OCI-LY7 (cell line): Measurements from ENCODE around the gene INSIG1.

Source experiments
- EZH2phosphoT487 ChIP-seq: fragments of 200-600 bp; sonication (generic); IDR thresholded peaks from 2 replicates; pipeline ENCODE4 v1.6.1; 2018; ENCODE audit warnings: low read depth, borderline replicate concordance, mild to moderate bottlenecking, mixed run types, antibody characterized with exemption, low read length, moderate library complexity, mixed read lengths
- TF ChIP-seq, protein P1 (sequence below): fragments of 200-600 bp; sonication (generic); conservative IDR thresholded peaks from 2 replicates; pipeline ENCODE4 v1.5.1; 2014; ENCODE audit warnings: mild to moderate bottlenecking, antibody characterized with exemption, low read length, moderate library complexity, mixed read lengths

GRCh38 chr7:155326385-155326784 lies 28.7 kb downstream of the INSIG1 start:
- TF ChIP-seq, protein P1, sequence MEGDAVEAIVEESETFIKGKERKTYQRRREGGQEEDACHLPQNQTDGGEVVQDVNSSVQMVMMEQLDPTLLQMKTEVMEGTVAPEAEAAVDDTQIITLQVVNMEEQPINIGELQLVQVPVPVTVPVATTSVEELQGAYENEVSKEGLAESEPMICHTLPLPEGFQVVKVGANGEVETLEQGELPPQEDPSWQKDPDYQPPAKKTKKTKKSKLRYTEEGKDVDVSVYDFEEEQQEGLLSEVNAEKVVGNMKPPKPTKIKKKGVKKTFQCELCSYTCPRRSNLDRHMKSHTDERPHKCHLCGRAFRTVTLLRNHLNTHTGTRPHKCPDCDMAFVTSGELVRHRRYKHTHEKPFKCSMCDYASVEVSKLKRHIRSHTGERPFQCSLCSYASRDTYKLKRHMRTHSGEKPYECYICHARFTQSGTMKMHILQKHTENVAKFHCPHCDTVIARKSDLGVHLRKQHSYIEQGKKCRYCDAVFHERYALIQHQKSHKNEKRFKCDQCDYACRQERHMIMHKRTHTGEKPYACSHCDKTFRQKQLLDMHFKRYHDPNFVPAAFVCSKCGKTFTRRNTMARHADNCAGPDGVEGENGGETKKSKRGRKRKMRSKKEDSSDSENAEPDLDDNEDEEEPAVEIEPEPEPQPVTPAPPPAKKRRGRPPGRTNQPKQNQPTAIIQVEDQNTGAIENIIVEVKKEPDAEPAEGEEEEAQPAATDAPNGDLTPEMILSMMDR: no peak
- TF ChIP-seq EZH2phosphoT487: no peak
